ENCODE data around the gene IQGAP2.

DNA sequence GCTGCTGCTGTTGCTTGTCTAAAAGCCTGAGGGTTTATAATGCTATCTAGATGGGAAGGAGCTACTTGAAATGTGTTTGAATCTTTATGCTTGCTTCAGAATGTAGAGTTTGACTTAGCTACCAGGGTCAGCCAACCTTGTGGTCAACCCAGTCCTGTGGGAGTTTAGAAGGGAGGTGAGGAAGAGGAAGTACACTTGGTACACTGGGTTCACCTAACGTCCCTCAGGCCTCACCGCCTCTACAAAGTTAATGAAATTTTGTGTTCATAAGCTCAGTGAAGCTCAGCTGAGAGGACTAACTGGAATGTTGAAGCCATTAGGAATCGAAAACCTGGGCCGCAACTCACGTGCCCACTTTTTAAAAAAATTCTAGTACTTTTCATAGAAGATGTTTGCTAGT, 10.7 kb downstream of the IQGAP2 start:
- no peak for TF ChIP-seq EP300 (IDR thresholded peaks at IDR 0.05; ENCODE audit: borderline replicate concordance)
- TF ChIP-seq CEBPB (IDR thresholded peaks at IDR 0.05) = no peak
- TF ChIP-seq, protein P1, sequence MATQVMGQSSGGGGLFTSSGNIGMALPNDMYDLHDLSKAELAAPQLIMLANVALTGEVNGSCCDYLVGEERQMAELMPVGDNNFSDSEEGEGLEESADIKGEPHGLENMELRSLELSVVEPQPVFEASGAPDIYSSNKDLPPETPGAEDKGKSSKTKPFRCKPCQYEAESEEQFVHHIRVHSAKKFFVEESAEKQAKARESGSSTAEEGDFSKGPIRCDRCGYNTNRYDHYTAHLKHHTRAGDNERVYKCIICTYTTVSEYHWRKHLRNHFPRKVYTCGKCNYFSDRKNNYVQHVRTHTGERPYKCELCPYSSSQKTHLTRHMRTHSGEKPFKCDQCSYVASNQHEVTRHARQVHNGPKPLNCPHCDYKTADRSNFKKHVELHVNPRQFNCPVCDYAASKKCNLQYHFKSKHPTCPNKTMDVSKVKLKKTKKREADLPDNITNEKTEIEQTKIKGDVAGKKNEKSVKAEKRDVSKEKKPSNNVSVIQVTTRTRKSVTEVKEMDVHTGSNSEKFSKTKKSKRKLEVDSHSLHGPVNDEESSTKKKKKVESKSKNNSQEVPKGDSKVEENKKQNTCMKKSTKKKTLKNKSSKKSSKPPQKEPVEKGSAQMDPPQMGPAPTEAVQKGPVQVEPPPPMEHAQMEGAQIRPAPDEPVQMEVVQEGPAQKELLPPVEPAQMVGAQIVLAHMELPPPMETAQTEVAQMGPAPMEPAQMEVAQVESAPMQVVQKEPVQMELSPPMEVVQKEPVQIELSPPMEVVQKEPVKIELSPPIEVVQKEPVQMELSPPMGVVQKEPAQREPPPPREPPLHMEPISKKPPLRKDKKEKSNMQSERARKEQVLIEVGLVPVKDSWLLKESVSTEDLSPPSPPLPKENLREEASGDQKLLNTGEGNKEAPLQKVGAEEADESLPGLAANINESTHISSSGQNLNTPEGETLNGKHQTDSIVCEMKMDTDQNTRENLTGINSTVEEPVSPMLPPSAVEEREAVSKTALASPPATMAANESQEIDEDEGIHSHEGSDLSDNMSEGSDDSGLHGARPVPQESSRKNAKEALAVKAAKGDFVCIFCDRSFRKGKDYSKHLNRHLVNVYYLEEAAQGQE (IDR thresholded peaks at IDR 0.05; ENCODE audit: low read depth) = no peak
- no peak for TF ChIP-seq ZBTB7A (IDR thresholded peaks at IDR 0.05; ENCODE audit: low read depth)
